HepG2 (cell line): Measurements from ENCODE around the gene PDZD8. TPM values are rescaled to one million over a fixed set of nuclear protein-coding genes. Genes with fewer than 3 reads are reported as not detected.

Experiments used
- ATAC-seq: fragments of 200-7000 bp; cut with Tn5 transposase; 3 replicates; pipeline ENCODE4 v1.9.1; 2020; ENCODE audit warnings: mild to moderate bottlenecking, moderate library complexity
- BruUV-seq: library from RNA; stranded (reverse); fragments of 400-500 nt; replicated peaks from 2 replicates; lab custom pipeline; 2021; lab: Mats Ljungman, UMichigan
- CTCF ChIA-PET: fragments of 300-600 bp; formaldehyde crosslinking; extraction: SDS; loops from one replicate; lab custom pipeline; 2021; ENCODE audit warnings: low total read pairs, inconsistent platforms, low intra/inter-chr PET ratio; lab: Yijun Ruan, JAX
- POLR2A ChIA-PET: fragments of 350-600 bp; sonication (Branson Sonifier 250); formaldehyde crosslinking; loops from one replicate; lab custom pipeline; 2020; ENCODE audit warnings: antibody characterized with exemption, inconsistent platforms; lab: Yijun Ruan, JAX
- DNase-seq: peaks from one replicate; pipeline ENCODE4 v3.0.0-alpha.2; 2015; ENCODE audit warnings: low spot score
- FAIRE-seq: peaks from 3 replicates; lab custom pipeline; 2011; peaks lifted over from hg19 to GRCh38; lab: Jason Lieb, UNC
- H2AFZ ChIP-seq: one replicate; pipeline ENCODE4 v1.6.1; 2011; ENCODE audit warnings: low read length, inconsistent platforms
- H3K27ac ChIP-seq: fragments of 300-600 bp; 3 replicates; pipeline ENCODE4 v1.8.0; 2011; ENCODE audit warnings: mixed run types, mild to moderate bottlenecking, mixed read lengths, low read length, inconsistent platforms; ENCODE audit not compliant: insufficient read depth; ENCODE audit errors: extremely low read length
- H3K27me3 ChIP-seq, 2 experiments: fragments of 200-600 bp in 1 of 2; 2 replicates in 1 of 2; 3 replicates in 1 of 2; pipeline versions ENCODE4 v1.6.0 to v1.8.0; 2011; ENCODE audit warnings: low read length in 2 of 2, mild to moderate bottlenecking in 2 of 2, moderate library complexity in 2 of 2, inconsistent platforms in 1 of 2; ENCODE audit not compliant: insufficient read depth in 2 of 2, control insufficient read depth in 1 of 2
- H3K36me3 ChIP-seq, 2 experiments: fragments of 200-600 bp in 1 of 2; replicated peaks in 1 of 2; 2 replicates in 1 of 2; 3 replicates in 1 of 2; pipeline versions ENCODE4 v1.5.1 to v1.8.0; 2011; ENCODE audit warnings: low read length in 2 of 2, inconsistent platforms in 1 of 2; ENCODE audit not compliant: insufficient read depth in 2 of 2, control insufficient read depth in 1 of 2
- H3K4me1 ChIP-seq: 2 replicates; pipeline ENCODE4 v1.5.1; 2012; ENCODE audit warnings: low read length, inconsistent platforms; ENCODE audit not compliant: insufficient read depth
- H3K4me2 ChIP-seq: 2 replicates; pipeline ENCODE4 v1.6.0; 2011; ENCODE audit warnings: low read depth, low read length, inconsistent platforms
- H3K4me3 ChIP-seq, 3 experiments: fragments of 200-600 bp in 1 of 3; sonication (generic), shearing (Covaris generic) in 1 of 3; replicated peaks in 1 of 3; 2 replicates each; pipeline ENCODE4 v1.5.1; 2011 to 2016; ENCODE audit warnings: low read length in 3 of 3, inconsistent platforms in 2 of 3, low read depth in 2 of 3, mild to moderate bottlenecking in 2 of 3, control low read depth in 1 of 3, mixed read lengths in 1 of 3; ENCODE audit not compliant: insufficient read depth in 1 of 3
- H3K79me2 ChIP-seq: one replicate; pipeline ENCODE4 v1.6.1; 2011; ENCODE audit warnings: low read length, inconsistent platforms; ENCODE audit not compliant: insufficient read depth
- H3K9ac ChIP-seq: 2 replicates; pipeline ENCODE4 v1.6.0; 2011; ENCODE audit warnings: mild to moderate bottlenecking, low read depth, low read length, inconsistent platforms; ENCODE audit not compliant: insufficient read depth
- H3K9me3 ChIP-seq: 2 replicates; pipeline ENCODE4 v1.5.1; 2012; ENCODE audit warnings: mild to moderate bottlenecking, low read length
- H4K20me1 ChIP-seq: 2 replicates; pipeline ENCODE4 v1.6.0; 2011; ENCODE audit warnings: inconsistent platforms, mild to moderate bottlenecking, low read length, moderate library complexity; ENCODE audit not compliant: insufficient read depth
- EP300 ChIP-seq, 3 experiments: sonication (generic) in 1 of 3; formaldehyde crosslinking in 1 of 3; IDR thresholded peaks; 2 replicates each; pipeline versions ENCODE4 v1.5.1 to v1.6.1; 2011 to 2020; ENCODE audit warnings: low read depth in 2 of 3, low read length in 2 of 3, borderline replicate concordance in 1 of 3, improper control_type of control experiment in 1 of 3, mild to moderate bottlenecking in 1 of 3, missing genetic modification reagents in 1 of 3, moderate library complexity in 1 of 3
- JUNB ChIP-seq: sonication (generic); formaldehyde crosslinking; IDR thresholded peaks from 2 replicates; pipeline ENCODE4 v1.8.0; 2022; ENCODE audit warnings: missing genetic modification reagents, mild to moderate bottlenecking, borderline replicate concordance
- MEIS2 ChIP-seq: sonication (generic); formaldehyde crosslinking; IDR thresholded peaks from 2 replicates; pipeline ENCODE4 v1.9.0; 2021; ENCODE audit warnings: mild to moderate bottlenecking, missing genetic modification reagents
- SAFB2 ChIP-seq: sonication (generic); formaldehyde crosslinking; IDR thresholded peaks from 2 replicates; pipeline ENCODE4 v1.5.1; 2020; ENCODE audit warnings: missing genetic modification reagents, low read depth, mild to moderate bottlenecking, borderline replicate concordance
- TBX3 ChIP-seq: fragments of 450-650 bp; IDR thresholded peaks from 2 replicates; pipeline ENCODE4 v1.6.1; 2017; ENCODE audit warnings: antibody characterized with exemption, mild to moderate bottlenecking, inconsistent platforms, borderline replicate concordance
- ZNF235 ChIP-seq: sonication (generic); formaldehyde crosslinking; IDR thresholded peaks from 2 replicates; pipeline ENCODE4 v1.8.1; 2023; ENCODE audit warnings: mild to moderate bottlenecking, missing genetic modification reagents, borderline replicate concordance
- ZNF256 ChIP-seq: sonication (generic); formaldehyde crosslinking; conservative IDR thresholded peaks from 2 replicates; pipeline ENCODE4 v1.4.0; 2020; ENCODE audit warnings: missing genetic modification reagents
- ZNF501 ChIP-seq: sonication (generic); formaldehyde crosslinking; IDR thresholded peaks from 2 replicates; pipeline ENCODE4 v1.5.1; 2020; ENCODE audit warnings: mild to moderate bottlenecking, moderate library complexity, missing genetic modification reagents
- ZNF841 ChIP-seq: sonication (generic); formaldehyde crosslinking; IDR thresholded peaks from 2 replicates; pipeline ENCODE4 v1.8.1; 2023; ENCODE audit warnings: missing genetic modification reagents, borderline replicate concordance
- ZSCAN30 ChIP-seq: sonication (generic); formaldehyde crosslinking; IDR thresholded peaks from 2 replicates; pipeline ENCODE4 v1.5.0; 2020; ENCODE audit warnings: mild to moderate bottlenecking, missing genetic modification reagents
- WGBS: methylation state at CpG from one replicate; pipeline ENCODE4 v1.1.6; 2017; ENCODE audit warnings: low lambda C conversion rate; 5-methylcytosine and 5-hydroxymethylcytosine counted together
- in situ Hi-C: cut with HindIII; loops from 2 replicates; pipeline ENCODE4 v1.10.0; 2017; ENCODE audit warnings: low pct_unique_long_range_greater_than_20kb; ENCODE audit not compliant: extremely low pct_ligation_motif_present
- intact Hi-C: fragments of 100-400 bp; cut with micrococcal nuclease; formaldehyde crosslinking; loops from one replicate; pipeline ENCODE4 v1.10.0; 2022; ENCODE audit not compliant: unreplicated experiment
- polyA plus RNA-seq, 8 experiments: library from polyadenylated mRNA; depleted of rRNA in 3 of 8; stranded (reverse) in 7 of 8; unstranded in 1 of 8; fragments of >200 nt; fragmentation: Illumina TruSeq in 4 of 8; extraction: Trizol in 4 of 8; gene quantifications; 2 replicates each; pipeline versions ENCODE4 v1.2.1 to v1.2.3, GENCODE V29; 2011 to 2016; ENCODE audit warnings: low read depth in 4 of 8, missing spikeins in 1 of 8, mixed read lengths in 1 of 8; ENCODE audit not compliant: insufficient read depth in 1 of 8
- total RNA-seq, 5 experiments: library from RNA; depleted of rRNA; stranded (reverse); fragments of >200 nt; fragmentation: Illumina TruSeq; extraction: Trizol; gene quantifications; 2 replicates each; pipeline ENCODE4 v1.2.3, GENCODE V29; 2016; ENCODE audit warnings: low read depth in 1 of 5
- TF ChIP-seq, protein P1 (sequence below): sonication (generic); formaldehyde crosslinking; IDR thresholded peaks from 2 replicates; pipeline ENCODE4 v1.5.0; 2020; ENCODE audit warnings: missing genetic modification reagents
- TF ChIP-seq, protein P2 (sequence below): sonication (generic); formaldehyde crosslinking; IDR thresholded peaks from 2 replicates; pipeline ENCODE4 v1.8.0; 2022; ENCODE audit warnings: missing genetic modification reagents, mild to moderate bottlenecking, borderline replicate concordance
- TF ChIP-seq, protein P3 (sequence below): sonication (generic); formaldehyde crosslinking; IDR thresholded peaks from 2 replicates; pipeline ENCODE4 v1.5.0; 2020; ENCODE audit warnings: mild to moderate bottlenecking, missing genetic modification reagents
- TF ChIP-seq, protein P4 (sequence below): IDR thresholded peaks from 2 replicates; pipeline ENCODE4 v1.4.0; 2020; ENCODE audit warnings: mild to moderate bottlenecking, missing genetic modification reagents

Gene PDZD8
- total and polyA plus RNA-seq, 2 of the 13 experiments (the other 11 are each of a cell fraction or from before 2014, with no cell fraction given) = 11.2 to 32.0 TPM

DNA sequence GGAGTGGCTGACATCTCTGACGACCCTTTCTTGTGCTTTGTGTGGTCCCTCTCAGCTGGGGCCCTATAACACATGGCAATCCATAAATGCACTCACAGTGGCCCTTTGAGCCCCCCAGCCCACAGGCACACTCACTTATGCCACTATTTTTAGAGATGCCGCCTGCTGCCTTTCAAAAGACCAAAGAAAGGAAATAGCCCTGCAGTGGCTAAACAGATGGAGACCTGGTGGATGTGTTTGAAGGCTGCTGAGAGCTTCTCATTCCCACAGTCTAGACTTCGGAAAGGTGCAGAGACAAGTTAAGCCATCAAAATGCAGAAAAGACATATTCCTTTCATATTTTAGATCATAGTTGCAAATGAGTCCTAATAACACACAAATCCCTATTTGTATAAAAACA lies 42.0 kb upstream of the PDZD8 start (continued):
- TF ChIP-seq ZNF235 (no peak), ZSCAN30 (no peak), EP300 (IDR thresholded peaks at IDR 0.05; ENCODE audit: low read depth in 2 of 2, low read length in 2 of 2) (no peak), EP300 (CRISPR knock-in tag; IDR thresholded peaks at IDR 0.05; ENCODE audit: borderline replicate concordance) (no peak), TBX3 (no peak), JUNB (no peak), ZNF501 (no peak)
- TF ChIP-seq, protein P1, sequence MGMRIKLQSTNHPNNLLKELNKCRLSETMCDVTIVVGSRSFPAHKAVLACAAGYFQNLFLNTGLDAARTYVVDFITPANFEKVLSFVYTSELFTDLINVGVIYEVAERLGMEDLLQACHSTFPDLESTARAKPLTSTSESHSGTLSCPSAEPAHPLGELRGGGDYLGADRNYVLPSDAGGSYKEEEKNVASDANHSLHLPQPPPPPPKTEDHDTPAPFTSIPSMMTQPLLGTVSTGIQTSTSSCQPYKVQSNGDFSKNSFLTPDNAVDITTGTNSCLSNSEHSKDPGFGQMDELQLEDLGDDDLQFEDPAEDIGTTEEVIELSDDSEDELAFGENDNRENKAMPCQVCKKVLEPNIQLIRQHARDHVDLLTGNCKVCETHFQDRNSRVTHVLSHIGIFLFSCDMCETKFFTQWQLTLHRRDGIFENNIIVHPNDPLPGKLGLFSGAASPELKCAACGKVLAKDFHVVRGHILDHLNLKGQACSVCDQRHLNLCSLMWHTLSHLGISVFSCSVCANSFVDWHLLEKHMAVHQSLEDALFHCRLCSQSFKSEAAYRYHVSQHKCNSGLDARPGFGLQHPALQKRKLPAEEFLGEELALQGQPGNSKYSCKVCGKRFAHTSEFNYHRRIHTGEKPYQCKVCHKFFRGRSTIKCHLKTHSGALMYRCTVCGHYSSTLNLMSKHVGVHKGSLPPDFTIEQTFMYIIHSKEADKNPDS (CRISPR knock-in tag) = no peak
- TF ChIP-seq, protein P2, sequence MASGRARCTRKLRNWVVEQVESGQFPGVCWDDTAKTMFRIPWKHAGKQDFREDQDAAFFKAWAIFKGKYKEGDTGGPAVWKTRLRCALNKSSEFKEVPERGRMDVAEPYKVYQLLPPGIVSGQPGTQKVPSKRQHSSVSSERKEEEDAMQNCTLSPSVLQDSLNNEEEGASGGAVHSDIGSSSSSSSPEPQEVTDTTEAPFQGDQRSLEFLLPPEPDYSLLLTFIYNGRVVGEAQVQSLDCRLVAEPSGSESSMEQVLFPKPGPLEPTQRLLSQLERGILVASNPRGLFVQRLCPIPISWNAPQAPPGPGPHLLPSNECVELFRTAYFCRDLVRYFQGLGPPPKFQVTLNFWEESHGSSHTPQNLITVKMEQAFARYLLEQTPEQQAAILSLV (CRISPR knock-in tag) = no peak

DNA sequence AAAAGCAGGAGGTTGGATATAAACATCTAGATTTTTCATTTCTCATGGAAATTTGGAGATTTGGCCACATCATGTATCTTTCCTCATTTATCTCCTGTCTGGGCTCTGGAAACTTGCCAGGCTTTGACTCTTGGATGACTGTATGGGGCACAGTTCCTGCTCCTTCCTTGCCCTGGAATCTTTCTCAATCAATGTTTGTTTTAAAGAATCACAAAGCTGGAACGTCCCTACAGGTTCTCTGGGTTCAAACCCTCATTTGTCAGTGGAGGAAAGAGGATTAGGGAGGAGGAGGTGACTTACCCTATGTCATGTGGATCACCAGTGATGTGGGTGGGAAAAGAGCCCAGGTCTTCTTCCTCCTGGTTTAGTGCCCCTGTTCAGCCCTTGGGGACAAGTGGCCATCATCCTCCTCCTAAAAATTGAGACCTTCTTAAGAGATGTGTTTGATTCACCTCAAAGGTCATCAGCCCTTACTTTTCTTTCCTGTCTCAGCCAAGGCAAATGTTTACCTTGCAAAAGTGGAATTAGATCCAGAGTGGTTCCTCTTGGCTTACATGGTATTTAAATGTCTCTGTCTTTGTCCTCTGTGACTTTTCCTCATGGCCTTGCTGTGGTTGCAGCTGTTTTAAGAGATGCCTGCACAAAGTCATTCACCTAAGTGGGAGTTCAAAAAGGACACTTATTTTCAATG lies 38.8 kb upstream of the PDZD8 start:
- ChIA-PET CTCF (no interaction called here), POLR2A (no interaction called here)
- DNase-seq = peak; percentile 16
- Histone ChIP-seq H3K4me2 (no peak overlapping the region; the same call in none of the 2 replicates), H3K4me3 (no peak overlapping the region), H3K79me2 (no peaks in the 10 kb centered on the region), H3K9me3 (no peaks in the 10 kb centered on the region), H2AFZ (no peak overlapping the region), H3K27ac (no peak overlapping the region), H3K9ac (no peak overlapping the region), H4K20me1 (no peaks in the 10 kb centered on the region), H3K27me3 (no peaks in the 10 kb centered on the region), H3K36me3 (no peaks in the 10 kb centered on the region), H3K4me1 (peaks cover 43% of the 10 kb centered on the region)
- peak; percentile 19; the same call in 2 of the 3 replicates for ATAC-seq
- WGBS = 0% methylated on average over 1 of the region's 1 CpG
- peak; percentile 34 for FAIRE-seq
- in situ Hi-C loops (no loop called here), intact Hi-C loops (no loop called here)
- no TSS peak for BruUV-seq
- no peak for TF ChIP-seq SAFB2
- TF ChIP-seq ZNF256 (CRISPR knock-in tag) = no peak
- no peak for TF ChIP-seq ZNF841 (CRISPR knock-in tag)
- no peak for TF ChIP-seq MEIS2 (CRISPR knock-in tag)
- TF ChIP-seq, protein P3, sequence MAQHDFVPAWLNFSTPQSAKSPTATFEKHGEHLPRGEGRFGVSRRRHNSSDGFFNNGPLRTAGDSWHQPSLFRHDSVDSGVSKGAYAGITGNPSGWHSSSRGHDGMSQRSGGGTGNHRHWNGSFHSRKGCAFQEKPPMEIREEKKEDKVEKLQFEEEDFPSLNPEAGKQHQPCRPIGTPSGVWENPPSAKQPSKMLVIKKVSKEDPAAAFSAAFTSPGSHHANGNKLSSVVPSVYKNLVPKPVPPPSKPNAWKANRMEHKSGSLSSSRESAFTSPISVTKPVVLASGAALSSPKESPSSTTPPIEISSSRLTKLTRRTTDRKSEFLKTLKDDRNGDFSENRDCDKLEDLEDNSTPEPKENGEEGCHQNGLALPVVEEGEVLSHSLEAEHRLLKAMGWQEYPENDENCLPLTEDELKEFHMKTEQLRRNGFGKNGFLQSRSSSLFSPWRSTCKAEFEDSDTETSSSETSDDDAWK (CRISPR knock-in tag) = no peak
- TF ChIP-seq, protein P4, sequence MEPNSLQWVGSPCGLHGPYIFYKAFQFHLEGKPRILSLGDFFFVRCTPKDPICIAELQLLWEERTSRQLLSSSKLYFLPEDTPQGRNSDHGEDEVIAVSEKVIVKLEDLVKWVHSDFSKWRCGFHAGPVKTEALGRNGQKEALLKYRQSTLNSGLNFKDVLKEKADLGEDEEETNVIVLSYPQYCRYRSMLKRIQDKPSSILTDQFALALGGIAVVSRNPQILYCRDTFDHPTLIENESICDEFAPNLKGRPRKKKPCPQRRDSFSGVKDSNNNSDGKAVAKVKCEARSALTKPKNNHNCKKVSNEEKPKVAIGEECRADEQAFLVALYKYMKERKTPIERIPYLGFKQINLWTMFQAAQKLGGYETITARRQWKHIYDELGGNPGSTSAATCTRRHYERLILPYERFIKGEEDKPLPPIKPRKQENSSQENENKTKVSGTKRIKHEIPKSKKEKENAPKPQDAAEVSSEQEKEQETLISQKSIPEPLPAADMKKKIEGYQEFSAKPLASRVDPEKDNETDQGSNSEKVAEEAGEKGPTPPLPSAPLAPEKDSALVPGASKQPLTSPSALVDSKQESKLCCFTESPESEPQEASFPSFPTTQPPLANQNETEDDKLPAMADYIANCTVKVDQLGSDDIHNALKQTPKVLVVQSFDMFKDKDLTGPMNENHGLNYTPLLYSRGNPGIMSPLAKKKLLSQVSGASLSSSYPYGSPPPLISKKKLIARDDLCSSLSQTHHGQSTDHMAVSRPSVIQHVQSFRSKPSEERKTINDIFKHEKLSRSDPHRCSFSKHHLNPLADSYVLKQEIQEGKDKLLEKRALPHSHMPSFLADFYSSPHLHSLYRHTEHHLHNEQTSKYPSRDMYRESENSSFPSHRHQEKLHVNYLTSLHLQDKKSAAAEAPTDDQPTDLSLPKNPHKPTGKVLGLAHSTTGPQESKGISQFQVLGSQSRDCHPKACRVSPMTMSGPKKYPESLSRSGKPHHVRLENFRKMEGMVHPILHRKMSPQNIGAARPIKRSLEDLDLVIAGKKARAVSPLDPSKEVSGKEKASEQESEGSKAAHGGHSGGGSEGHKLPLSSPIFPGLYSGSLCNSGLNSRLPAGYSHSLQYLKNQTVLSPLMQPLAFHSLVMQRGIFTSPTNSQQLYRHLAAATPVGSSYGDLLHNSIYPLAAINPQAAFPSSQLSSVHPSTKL = 0 out of 2 replicates have a peak, but pooled peaks have one; percentile 14
